Measurements from ENCODE around the gene SNAP47.

SNAP47 gene

GRCh38 chr1:227795732-227796131, 60.5 kb downstream of the SNAP47 start:
- DNase-seq: no peak

GRCh38 chr1:227796359-227796915, 61.2 kb downstream of the SNAP47 start:
- DNase-seq: no peak

GRCh38 chr1:227797144-227797543, 61.9 kb downstream of the SNAP47 start:
- no peak for DNase-seq

GRCh38 chr1:227797625-227798024, 62.4 kb downstream of the SNAP47 start:
- DNase-seq: no peak

- DNase-seq: no peak
These were observed 63.0 kb downstream of the SNAP47 start for GRCh38 chr1:227798078-227798802.

- DNase-seq: no peak
These were observed 64.5 kb downstream of the SNAP47 start for GRCh38 chr1:227799756-227800155.

- DNase-seq: no peak
These were observed 68.7 kb downstream of the SNAP47 start for GRCh38 chr1:227803933-227804332.

- DNase-seq: no peak
These were observed 70.5 kb downstream of the SNAP47 start for GRCh38 chr1:227805606-227806197.

- no peak for DNase-seq
These were observed 73.3 kb downstream of the SNAP47 start for GRCh38 chr1:227808566-227808965.

- DNase-seq: no peak
These were observed 73.8 kb downstream of the SNAP47 start for GRCh38 chr1:227809026-227809425.

- DNase-seq: no peak
These were observed 78.7 kb downstream of the SNAP47 start for GRCh38 chr1:227813962-227814361.

GRCh38 chr1:227815468-227816409, 80.5 kb downstream of the SNAP47 start, which contains the start of gene PRSS38:
Gene PRSS38, plus strand, starts transcription at chr1:227815675. Its CDS starts 42 bp downstream, at chr1:227815717.
- no peak for DNase-seq

- no peak for DNase-seq
These were observed 81.7 kb downstream of the SNAP47 start for GRCh38 chr1:227816750-227817446.

- DNase-seq: no peak
These were observed 88.3 kb downstream of the SNAP47 start for GRCh38 chr1:227823537-227823936.

GRCh38 chr1:227824204-227824603, 89.0 kb downstream of the SNAP47 start:
- DNase-seq: no peak

- DNase-seq: no peak
These were observed 93.6 kb downstream of the SNAP47 start for GRCh38 chr1:227828786-227829185.
